Measurements from ENCODE around the gene ZNF219. TPM values are rescaled to one million over a fixed set of nuclear protein-coding genes. Genes with fewer than 3 reads are reported as not detected.

ZNF219 gene
- total and polyA plus RNA-seq, 2 of the 13 experiments (the other 11 are each of a cell fraction or from before 2014, with no cell fraction given): 34.5 to 36.6 TPM

GRCh38 chr14:21106498-21107282 is 8.2 kb upstream of the ZNF219 start (continued):
- TF ChIP-seq SPEN (CRISPR knock-in tag; IDR thresholded peaks at IDR 0.05; ENCODE audit: low read depth) (peak; percentile 47; the same call in 1 of the 2 replicates), NFYC (CRISPR knock-in tag; IDR thresholded peaks at IDR 0.05) (no peak), ZNF512 (CRISPR knock-in tag; IDR thresholded peaks at IDR 0.05) (no peak), ZNF253 (CRISPR knock-in tag; IDR thresholded peaks at IDR 0.05; ENCODE audit: borderline replicate concordance) (no peak), ZNF235 (CRISPR knock-in tag; IDR thresholded peaks at IDR 0.05; ENCODE audit: borderline replicate concordance) (no peak), SP4 (CRISPR knock-in tag; IDR thresholded peaks at IDR 0.05) (0 out of 2 replicates have a peak, but pooled peaks have one; percentile 16), ZNF180 (CRISPR knock-in tag; IDR thresholded peaks at IDR 0.05; ENCODE audit: borderline replicate concordance, low read depth) (no peak), JUNB (CRISPR knock-in tag; IDR thresholded peaks at IDR 0.05; ENCODE audit: borderline replicate concordance) (no peak), MTA1 (CRISPR knock-in tag; IDR thresholded peaks at IDR 0.05; ENCODE audit: borderline replicate concordance) (no peak; the same call in none of the 2 replicates), ZNF543 (CRISPR knock-in tag; IDR thresholded peaks at IDR 0.05) (no peak), ZFP41 (CRISPR knock-in tag; IDR thresholded peaks at IDR 0.05; ENCODE audit: borderline replicate concordance) (no peak), ETV5 (CRISPR knock-in tag; IDR thresholded peaks at IDR 0.05; ENCODE audit: borderline replicate concordance) (no peak; the same call in 1 of the 2 replicates), ZNF660 (CRISPR knock-in tag; IDR thresholded peaks at IDR 0.05; ENCODE audit: borderline replicate concordance, low read depth) (no peak), ZNF101 (CRISPR knock-in tag; IDR thresholded peaks at IDR 0.05; ENCODE audit: borderline replicate concordance, low read depth) (no peak), FOXP4 (CRISPR knock-in tag; IDR thresholded peaks at IDR 0.05) (peak; percentile 1; the same call in 1 of the 2 replicates), ZNF33A (CRISPR knock-in tag; IDR thresholded peaks at IDR 0.05; ENCODE audit: borderline replicate concordance) (no peak), NR1H2 (CRISPR knock-in tag; IDR thresholded peaks at IDR 0.05; ENCODE audit: borderline replicate concordance, low read depth) (no peak), DMTF1 (CRISPR knock-in tag; IDR thresholded peaks at IDR 0.05) (no peak), RELA (CRISPR knock-in tag; IDR thresholded peaks at IDR 0.05) (no peak; the same call in 1 of the 2 replicates), PLRG1 (conservative IDR thresholded peaks at IDR 0.05) (no peak), KDM5A (IDR thresholded peaks at IDR 0.05; ENCODE audit: borderline replicate concordance, low read length) (0 out of 2 replicates have a peak, but pooled peaks have one; percentile 23), ZNF562 (CRISPR knock-in tag; IDR thresholded peaks at IDR 0.05; ENCODE audit: borderline replicate concordance) (no peak), KAT7 (CRISPR knock-in tag; IDR thresholded peaks at IDR 0.05; ENCODE audit: borderline replicate concordance) (peak; percentile 67; the same call in 1 of the 2 replicates), ZNF598 (CRISPR knock-in tag; IDR thresholded peaks at IDR 0.05; ENCODE audit: borderline replicate concordance) (peak; percentile 48; the same call in 1 of the 2 replicates)

Data from HepG2 (cell line).